Smooth muscle cell (in vitro differentiated cells): Measurements from ENCODE around the gene GMDS. TPM values are rescaled to one million over a fixed set of nuclear protein-coding genes. Genes with fewer than 3 reads are reported as not detected.

Source experiments
- DNase-seq: peaks from one replicate; lab custom pipeline; 2025; ENCODE audit not compliant: unreplicated experiment; lab: John Stamatoyannopoulos, UW
- H2AFZ ChIP-seq: fragments of 200-600 bp; sonication (generic); 2 replicates; pipeline ENCODE4 v1.6.0; 2016; ENCODE audit warnings: antibody characterized with exemption, low read depth, mild to moderate bottlenecking
- H3F3A ChIP-seq: fragments of 200-600 bp; sonication (generic); 2 replicates; pipeline ENCODE4 v1.6.0; 2017; ENCODE audit warnings: antibody characterized with exemption, low read depth
- H3K27ac ChIP-seq: fragments of 200-600 bp; sonication (generic); 2 replicates; pipeline ENCODE4 v1.5.1; 2016; ENCODE audit warnings: low read depth, mild to moderate bottlenecking
- H3K27me3 ChIP-seq: fragments of 200-600 bp; sonication (generic); 2 replicates; pipeline ENCODE4 v1.6.1; 2016; ENCODE audit warnings: low read depth, mild to moderate bottlenecking
- H3K36me3 ChIP-seq: fragments of 200-600 bp; sonication (generic); 2 replicates; pipeline ENCODE4 v1.5.1; 2016; ENCODE audit warnings: low read depth
- H3K4me1 ChIP-seq: fragments of 200-600 bp; sonication (generic); 2 replicates; pipeline ENCODE4 v1.5.1; 2016; ENCODE audit warnings: low read depth
- H3K4me2 ChIP-seq: fragments of 200-600 bp; sonication (generic); 2 replicates; pipeline ENCODE4 v1.6.0; 2016; ENCODE audit warnings: mild to moderate bottlenecking
- H3K4me3 ChIP-seq: fragments of 200-600 bp; sonication (generic); 2 replicates; pipeline ENCODE4 v1.5.1; 2016; ENCODE audit warnings: mild to moderate bottlenecking
- H3K79me2 ChIP-seq: fragments of 200-600 bp; sonication (generic); 2 replicates; pipeline ENCODE4 v1.6.0; 2016; ENCODE audit warnings: low read depth, mild to moderate bottlenecking
- H3K9ac ChIP-seq: fragments of 200-600 bp; sonication (generic); 2 replicates; pipeline ENCODE4 v1.6.0; 2016; ENCODE audit warnings: low read depth
- H3K9me3 ChIP-seq: fragments of 200-600 bp; sonication (generic); replicated peaks from 2 replicates; pipeline ENCODE4 v1.5.1; 2016; ENCODE audit warnings: low read depth
- H4K20me1 ChIP-seq: fragments of 200-600 bp; sonication (generic); 2 replicates; pipeline ENCODE4 v1.6.0; 2016; ENCODE audit warnings: low read depth
- CTCF ChIP-seq: fragments of 200-600 bp; sonication (generic); IDR thresholded peaks from 2 replicates; pipeline ENCODE4 v1.5.1; 2017; ENCODE audit warnings: borderline replicate concordance, mild to moderate bottlenecking, antibody characterized with exemption; ENCODE audit not compliant: insufficient read depth, poor library complexity, severe bottlenecking
- WGBS: methylation state at CpG from one replicate; pipeline ENCODE4 v1.1.7; 2016; ENCODE audit warnings: low lambda C conversion rate; 5-methylcytosine and 5-hydroxymethylcytosine counted together
- polyA plus RNA-seq: library from polyadenylated mRNA; unstranded; fragments of >200 nt; fragmentation: Nextera tagmentation; extraction: Ambion mirVana; gene quantifications from 2 replicates; pipeline ENCODE4 v1.2.1, GENCODE V29; 2016
- total RNA-seq: library from RNA; depleted of rRNA; stranded (reverse); fragments of >200 nt; gene quantifications from 2 replicates; pipeline ENCODE4 v1.2.3, GENCODE V29; 2014

GMDS gene
- total and polyA plus RNA-seq, 2 experiments from 2014 or later = 3.7 to 8.5 TPM

GRCh38 chr6:2203264-2203663 lies 42.1 kb downstream of the GMDS start:
- H3K9me3 ChIP-seq = no peaks in the 10 kb centered on the region
- H3K36me3 ChIP-seq = no peaks in the 10 kb centered on the region
- no peak overlapping the region for H3K27ac ChIP-seq
- no peak overlapping the region for H2AFZ ChIP-seq
- no peaks in the 10 kb centered on the region for H3F3A ChIP-seq
- no peak overlapping the region for H3K9ac ChIP-seq
- WGBS = 95% methylated on average over 3 of the region's 3 CpGs
- H4K20me1 ChIP-seq = no peaks in the 10 kb centered on the region
- no peaks in the 10 kb centered on the region for H3K79me2 ChIP-seq
- DNase-seq = no peak
- H3K4me2 ChIP-seq = no peak overlapping the region
- peaks cover 13% of the 10 kb centered on the region for H3K27me3 ChIP-seq
- no peak overlapping the region for H3K4me3 ChIP-seq
- no peaks in the 10 kb centered on the region for H3K4me1 ChIP-seq
- TF ChIP-seq CTCF = no peak

GRCh38 chr6:2197984-2198383 lies 47.4 kb downstream of the GMDS start:
- H3K9me3 ChIP-seq = no peaks in the 10 kb centered on the region
- H3K27me3 ChIP-seq = peaks cover 13% of the 10 kb centered on the region
- DNase-seq = no peak
- H3K27ac ChIP-seq = no peak overlapping the region
- H3K36me3 ChIP-seq = no peaks in the 10 kb centered on the region
- no peak overlapping the region for H3K4me2 ChIP-seq
- no peaks in the 10 kb centered on the region for H4K20me1 ChIP-seq
- H3F3A ChIP-seq = no peaks in the 10 kb centered on the region
- H3K4me3 ChIP-seq = no peak overlapping the region
- no peaks in the 10 kb centered on the region for H3K4me1 ChIP-seq
- 83% methylated on average over 4 of the region's 4 CpGs for WGBS
- no peak overlapping the region for H2AFZ ChIP-seq
- TF ChIP-seq CTCF = no peak
- H3K79me2 ChIP-seq = no peaks in the 10 kb centered on the region
- no peak overlapping the region for H3K9ac ChIP-seq

- Histone ChIP-seq H3K4me2 (no peak overlapping the region), H3F3A (no peaks in the 10 kb centered on the region), H3K4me3 (no peak overlapping the region), H3K9ac (no peak overlapping the region), H2AFZ (no peak overlapping the region), H3K27ac (no peak overlapping the region), H3K9me3 (no peaks in the 10 kb centered on the region), H3K79me2 (no peaks in the 10 kb centered on the region), H3K36me3 (no peaks in the 10 kb centered on the region), H3K4me1 (no peaks in the 10 kb centered on the region), H3K27me3 (peaks cover 13% of the 10 kb centered on the region), H4K20me1 (no peaks in the 10 kb centered on the region)
- no peak for TF ChIP-seq CTCF
- 19% methylated on average over 7 of the region's 7 CpGs for WGBS
- no peak for DNase-seq
Measured at GRCh38 chr6:2197177-2197671, 48.2 kb downstream of the GMDS start.

- no peak overlapping the region for H3K9ac ChIP-seq
- no peak overlapping the region for H3K4me2 ChIP-seq
- H3K9me3 ChIP-seq = no peaks in the 10 kb centered on the region
- peaks cover 13% of the 10 kb centered on the region for H3K27me3 ChIP-seq
- DNase-seq = no peak
- WGBS = 32% methylated on average over 1 of the region's 1 CpG
- no peak overlapping the region for H3K27ac ChIP-seq
- peak; percentile 61 for TF ChIP-seq CTCF
- H3K4me1 ChIP-seq = no peaks in the 10 kb centered on the region
- no peaks in the 10 kb centered on the region for H3K79me2 ChIP-seq
- H3K4me3 ChIP-seq = no peak overlapping the region
- no peak overlapping the region for H2AFZ ChIP-seq
- no peaks in the 10 kb centered on the region for H4K20me1 ChIP-seq
- no peaks in the 10 kb centered on the region for H3F3A ChIP-seq
- H3K36me3 ChIP-seq = no peaks in the 10 kb centered on the region
Measured at GRCh38 chr6:2196079-2196679, 49.2 kb downstream of the GMDS start.
